Epithelial cell of prostate (primary cell): Measurements from ENCODE around the gene COPG2.
"Not testable (repeated sequence)": the region's sequence is repeated elsewhere in the genome, so short reads cannot be mapped to it uniquely, and the experiment has no call there.

ENCODE experiments used
- DNase-seq: peaks from one replicate; pipeline ENCODE4 v3.0.0-alpha.2; 2011; ENCODE audit warnings: low read depth, low spot score
- H3K27ac ChIP-seq: fragments of 450-650 bp; 2 replicates; pipeline ENCODE4 v1.5.1; 2017; ENCODE audit warnings: mild to moderate bottlenecking

The COPG2 gene

GRCh38 chr7:130650611-130651120 is 17.9 kb downstream of the COPG2 start:
- no peak for DNase-seq

GRCh38 chr7:130649004-130649790 is 19.4 kb downstream of the COPG2 start:
- DNase-seq: no peak
- no peak overlapping the region for H3K27ac ChIP-seq

More at GRCh38 chr7:130650611-130651120, 17.9 kb downstream of the COPG2 start:
- H3K27ac ChIP-seq: no peak overlapping the region

- H3K27ac ChIP-seq: no peak overlapping the region
These were observed 20.0 kb downstream of the COPG2 start for GRCh38 chr7:130648580-130648979.

GRCh38 chr7:130642383-130642782 is 26.2 kb downstream of the COPG2 start:
- DNase-seq: no peak
- no peak overlapping the region for H3K27ac ChIP-seq

More at GRCh38 chr7:130648580-130648979, 20.0 kb downstream of the COPG2 start:
- DNase-seq: no peak

- DNase-seq: no peak
- H3K27ac ChIP-seq: no peak overlapping the region
These were observed 27.1 kb downstream of the COPG2 start for GRCh38 chr7:130641497-130641896.

- H3K27ac ChIP-seq: no peak overlapping the region
- no peak for DNase-seq
These were observed 27.5 kb downstream of the COPG2 start for GRCh38 chr7:130641040-130641439.

- no peak for DNase-seq
- H3K27ac ChIP-seq: no peak overlapping the region
These were observed 29.2 kb downstream of the COPG2 start for GRCh38 chr7:130639388-130639787.

- H3K27ac ChIP-seq: peak overlapping the region; percentile 88
- DNase-seq: peak; percentile 14
These were observed 36.4 kb downstream of the COPG2 start for GRCh38 chr7:130632111-130632510.

- no peak for DNase-seq
- H3K27ac ChIP-seq: no peak overlapping the region
These were observed 39.6 kb downstream of the COPG2 start for GRCh38 chr7:130628901-130629300.

GRCh38 chr7:130627775-130628174 is 40.8 kb downstream of the COPG2 start:
- DNase-seq: no peak
- H3K27ac ChIP-seq: no peak overlapping the region

GRCh38 chr7:130622866-130623265 is 45.7 kb downstream of the COPG2 start:
- no peak for DNase-seq
- no peak overlapping the region for H3K27ac ChIP-seq

GRCh38 chr7:130615583-130615982 is 53.0 kb downstream of the COPG2 start:
- H3K27ac ChIP-seq: no peak overlapping the region
- DNase-seq: no peak

- DNase-seq: no peak
- no peak overlapping the region for H3K27ac ChIP-seq
These were observed 54.1 kb downstream of the COPG2 start for GRCh38 chr7:130614449-130614848.

GRCh38 chr7:130611218-130611617 is 57.3 kb downstream of the COPG2 start:
- no peak for DNase-seq
- no peak overlapping the region for H3K27ac ChIP-seq

GRCh38 chr7:130607066-130607465 is 61.5 kb downstream of the COPG2 start:
- H3K27ac ChIP-seq, DNase-seq: not testable (repeated sequence)

- H3K27ac ChIP-seq: no peak overlapping the region
- DNase-seq: no peak
These were observed 62.4 kb downstream of the COPG2 start for GRCh38 chr7:130606161-130606560.

GRCh38 chr7:130598056-130598455 is 70.5 kb downstream of the COPG2 start:
- no peak overlapping the region for H3K27ac ChIP-seq
- DNase-seq: peak; percentile 14

- no peak for DNase-seq
These were observed 72.6 kb downstream of the COPG2 start for GRCh38 chr7:130595986-130596385.

GRCh38 chr7:130593033-130593432 is 75.5 kb downstream of the COPG2 start:
- no peak overlapping the region for H3K27ac ChIP-seq
- DNase-seq: no peak

More at GRCh38 chr7:130595986-130596385, 72.6 kb downstream of the COPG2 start:
- no peak overlapping the region for H3K27ac ChIP-seq

GRCh38 chr7:130591464-130591863 is 77.1 kb downstream of the COPG2 start:
- H3K27ac ChIP-seq, DNase-seq: not testable (repeated sequence)

GRCh38 chr7:130585932-130586331 is 82.6 kb downstream of the COPG2 start:
- DNase-seq: not testable (repeated sequence)

GRCh38 chr7:130575110-130575509 is 93.4 kb downstream of the COPG2 start:
- H3K27ac ChIP-seq, DNase-seq: not testable (repeated sequence)

More at GRCh38 chr7:130585932-130586331, 82.6 kb downstream of the COPG2 start:
- H3K27ac ChIP-seq: not testable (repeated sequence)
